ENCODE results near the gene SLC25A42. TPM values are rescaled to one million over a fixed set of nuclear protein-coding genes. Genes with fewer than 3 reads are reported as not detected.
"Not testable (repeated sequence)": the region's sequence is repeated elsewhere in the genome, so short reads cannot be mapped to it uniquely, and the experiment has no call there.

Gene SLC25A42
- total RNA-seq, 1 experiment from 2014 or later: 8.1 TPM

DNA sequence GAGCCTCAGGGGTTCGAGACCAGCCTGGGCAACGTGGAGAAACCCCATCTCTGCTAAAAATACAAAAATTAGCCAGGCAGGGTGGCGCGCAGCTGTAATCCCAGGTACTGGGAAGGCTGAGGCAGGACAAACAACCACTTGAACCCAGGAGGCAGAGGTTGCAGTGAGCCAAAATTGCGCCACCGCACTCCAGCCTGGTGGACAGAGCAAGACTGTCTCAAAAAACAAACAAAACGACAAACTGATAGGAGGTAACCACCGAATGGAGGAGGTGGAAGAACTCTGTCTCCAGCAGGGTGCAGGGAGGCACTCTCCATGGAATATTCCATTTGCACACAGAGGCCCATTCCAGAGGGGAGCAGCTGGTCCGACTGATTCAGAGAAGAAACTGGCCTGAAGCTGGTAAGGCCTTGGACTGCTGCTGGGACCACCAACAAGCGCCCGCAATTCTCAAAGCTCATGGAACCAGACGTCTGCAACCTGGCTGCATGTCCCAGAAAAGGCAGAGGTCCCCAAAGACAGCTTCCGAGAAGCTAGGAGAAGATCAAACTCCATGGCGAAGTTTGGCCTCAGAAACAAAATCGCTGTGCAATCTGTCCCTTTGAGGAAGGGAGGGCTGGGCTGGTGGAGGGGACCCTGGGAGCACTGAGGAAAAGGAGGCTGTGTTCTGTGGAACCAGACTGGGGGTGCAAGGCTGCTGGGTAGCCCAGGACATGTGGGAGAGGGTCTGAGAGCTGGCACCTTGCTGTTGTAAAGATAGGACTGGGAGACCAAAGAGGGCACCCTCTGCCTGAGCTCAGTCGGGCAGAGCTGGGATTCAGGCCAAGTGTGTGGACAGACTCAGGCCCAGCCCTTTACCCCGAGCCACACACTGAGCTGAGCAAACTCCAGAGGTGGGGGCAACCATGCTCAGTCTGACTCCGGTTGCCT is 35.2 kb downstream of the SLC25A42 start:
- Mint-ChIP-seq H3K27ac (no peak overlapping the region), H3K4me3 (no peak overlapping the region), H3K27me3 (ENCODE audit: low read depth) (peaks cover 11% of the 10 kb centered on the region), H3K36me3 (no peaks in the 10 kb centered on the region), H3K4me1 (no peaks in the 10 kb centered on the region), H3K9me3 (no peaks in the 10 kb centered on the region)
- ATAC-seq (no peak), DNase-seq (ENCODE audit: low spot score) (no peak)
- ChIA-PET POLR2A (no interaction called here), CTCF (interaction anchor here (0.9 to 2.2 kb wide), 2 partner anchors 17 to 26 kb away, joined by 3 to 13 read pairs; no protein-coding TSS in a partner anchor)
- TF ChIP-seq ZNF138 (CRISPR knock-in tag; conservative IDR thresholded peaks at IDR 0.05) (no peak), GABPB1 (CRISPR knock-in tag; IDR thresholded peaks at IDR 0.05) (0 out of 2 replicates have a peak, but pooled peaks have one; percentile 47)

DNA sequence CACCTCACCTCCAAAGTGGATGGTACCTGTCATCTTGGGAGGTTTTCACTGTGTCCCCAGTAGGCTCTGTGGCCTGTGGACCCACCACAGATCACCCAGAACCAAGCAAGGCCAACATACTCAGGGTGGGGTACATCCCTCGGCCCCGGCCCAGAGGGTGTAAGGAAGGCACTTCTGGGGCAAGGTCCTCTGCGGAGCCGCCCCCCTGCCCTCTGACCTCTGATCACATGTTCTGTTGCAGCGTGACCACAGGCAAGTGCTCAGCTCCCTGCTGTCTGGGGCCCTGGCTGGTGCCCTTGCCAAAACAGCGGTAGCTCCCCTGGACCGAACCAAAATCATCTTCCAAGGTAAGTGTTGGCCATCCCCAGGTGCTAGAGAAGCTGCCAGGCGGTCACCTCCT is 37.7 kb downstream of the SLC25A42 start:
- H3K4me3 Mint-ChIP-seq: no peak overlapping the region
- TF ChIP-seq ZNF232 (CRISPR knock-in tag; IDR thresholded peaks at IDR 0.05): no peak
- no peak for TF ChIP-seq MYBL2 (CRISPR knock-in tag; IDR thresholded peaks at IDR 0.05)
- TF ChIP-seq, protein P1, sequence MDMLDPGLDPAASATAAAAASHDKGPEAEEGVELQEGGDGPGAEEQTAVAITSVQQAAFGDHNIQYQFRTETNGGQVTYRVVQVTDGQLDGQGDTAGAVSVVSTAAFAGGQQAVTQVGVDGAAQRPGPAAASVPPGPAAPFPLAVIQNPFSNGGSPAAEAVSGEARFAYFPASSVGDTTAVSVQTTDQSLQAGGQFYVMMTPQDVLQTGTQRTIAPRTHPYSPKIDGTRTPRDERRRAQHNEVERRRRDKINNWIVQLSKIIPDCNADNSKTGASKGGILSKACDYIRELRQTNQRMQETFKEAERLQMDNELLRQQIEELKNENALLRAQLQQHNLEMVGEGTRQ (CRISPR knock-in tag; IDR thresholded peaks at IDR 0.05): peak; percentile 55
- TF ChIP-seq, protein P2, sequence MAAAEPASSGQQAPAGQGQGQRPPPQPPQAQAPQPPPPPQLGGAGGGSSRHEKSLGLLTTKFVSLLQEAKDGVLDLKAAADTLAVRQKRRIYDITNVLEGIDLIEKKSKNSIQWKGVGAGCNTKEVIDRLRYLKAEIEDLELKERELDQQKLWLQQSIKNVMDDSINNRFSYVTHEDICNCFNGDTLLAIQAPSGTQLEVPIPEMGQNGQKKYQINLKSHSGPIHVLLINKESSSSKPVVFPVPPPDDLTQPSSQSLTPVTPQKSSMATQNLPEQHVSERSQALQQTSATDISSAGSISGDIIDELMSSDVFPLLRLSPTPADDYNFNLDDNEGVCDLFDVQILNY (CRISPR knock-in tag; IDR thresholded peaks at IDR 0.05): no peak
- TF ChIP-seq, protein P3, sequence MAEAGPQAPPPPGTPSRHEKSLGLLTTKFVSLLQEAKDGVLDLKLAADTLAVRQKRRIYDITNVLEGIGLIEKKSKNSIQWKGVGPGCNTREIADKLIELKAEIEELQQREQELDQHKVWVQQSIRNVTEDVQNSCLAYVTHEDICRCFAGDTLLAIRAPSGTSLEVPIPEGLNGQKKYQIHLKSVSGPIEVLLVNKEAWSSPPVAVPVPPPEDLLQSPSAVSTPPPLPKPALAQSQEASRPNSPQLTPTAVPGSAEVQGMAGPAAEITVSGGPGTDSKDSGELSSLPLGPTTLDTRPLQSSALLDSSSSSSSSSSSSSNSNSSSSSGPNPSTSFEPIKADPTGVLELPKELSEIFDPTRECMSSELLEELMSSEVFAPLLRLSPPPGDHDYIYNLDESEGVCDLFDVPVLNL (CRISPR knock-in tag; IDR thresholded peaks at IDR 0.05; ENCODE audit: borderline replicate concordance, low read depth): no peak
- no peak for TF ChIP-seq FOXP1 (CRISPR knock-in tag; IDR thresholded peaks at IDR 0.05; ENCODE audit: borderline replicate concordance)
- no peak for TF ChIP-seq GTF2I (CRISPR knock-in tag; conservative IDR thresholded peaks at IDR 0.05)
- TF ChIP-seq, protein P4, sequence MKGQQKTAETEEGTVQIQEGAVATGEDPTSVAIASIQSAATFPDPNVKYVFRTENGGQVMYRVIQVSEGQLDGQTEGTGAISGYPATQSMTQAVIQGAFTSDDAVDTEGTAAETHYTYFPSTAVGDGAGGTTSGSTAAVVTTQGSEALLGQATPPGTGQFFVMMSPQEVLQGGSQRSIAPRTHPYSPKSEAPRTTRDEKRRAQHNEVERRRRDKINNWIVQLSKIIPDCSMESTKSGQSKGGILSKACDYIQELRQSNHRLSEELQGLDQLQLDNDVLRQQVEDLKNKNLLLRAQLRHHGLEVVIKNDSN (CRISPR knock-in tag; IDR thresholded peaks at IDR 0.05): 0 out of 2 replicates have a peak, but pooled peaks have one; percentile 24
- TF ChIP-seq, protein P5, sequence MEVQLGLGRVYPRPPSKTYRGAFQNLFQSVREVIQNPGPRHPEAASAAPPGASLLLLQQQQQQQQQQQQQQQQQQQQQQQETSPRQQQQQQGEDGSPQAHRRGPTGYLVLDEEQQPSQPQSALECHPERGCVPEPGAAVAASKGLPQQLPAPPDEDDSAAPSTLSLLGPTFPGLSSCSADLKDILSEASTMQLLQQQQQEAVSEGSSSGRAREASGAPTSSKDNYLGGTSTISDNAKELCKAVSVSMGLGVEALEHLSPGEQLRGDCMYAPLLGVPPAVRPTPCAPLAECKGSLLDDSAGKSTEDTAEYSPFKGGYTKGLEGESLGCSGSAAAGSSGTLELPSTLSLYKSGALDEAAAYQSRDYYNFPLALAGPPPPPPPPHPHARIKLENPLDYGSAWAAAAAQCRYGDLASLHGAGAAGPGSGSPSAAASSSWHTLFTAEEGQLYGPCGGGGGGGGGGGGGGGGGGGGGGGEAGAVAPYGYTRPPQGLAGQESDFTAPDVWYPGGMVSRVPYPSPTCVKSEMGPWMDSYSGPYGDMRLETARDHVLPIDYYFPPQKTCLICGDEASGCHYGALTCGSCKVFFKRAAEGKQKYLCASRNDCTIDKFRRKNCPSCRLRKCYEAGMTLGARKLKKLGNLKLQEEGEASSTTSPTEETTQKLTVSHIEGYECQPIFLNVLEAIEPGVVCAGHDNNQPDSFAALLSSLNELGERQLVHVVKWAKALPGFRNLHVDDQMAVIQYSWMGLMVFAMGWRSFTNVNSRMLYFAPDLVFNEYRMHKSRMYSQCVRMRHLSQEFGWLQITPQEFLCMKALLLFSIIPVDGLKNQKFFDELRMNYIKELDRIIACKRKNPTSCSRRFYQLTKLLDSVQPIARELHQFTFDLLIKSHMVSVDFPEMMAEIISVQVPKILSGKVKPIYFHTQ (CRISPR knock-in tag; IDR thresholded peaks at IDR 0.05): no peak
- no peak for TF ChIP-seq ZNF219 (CRISPR knock-in tag; IDR thresholded peaks at IDR 0.05; ENCODE audit: borderline replicate concordance)
- TF ChIP-seq, protein P6, sequence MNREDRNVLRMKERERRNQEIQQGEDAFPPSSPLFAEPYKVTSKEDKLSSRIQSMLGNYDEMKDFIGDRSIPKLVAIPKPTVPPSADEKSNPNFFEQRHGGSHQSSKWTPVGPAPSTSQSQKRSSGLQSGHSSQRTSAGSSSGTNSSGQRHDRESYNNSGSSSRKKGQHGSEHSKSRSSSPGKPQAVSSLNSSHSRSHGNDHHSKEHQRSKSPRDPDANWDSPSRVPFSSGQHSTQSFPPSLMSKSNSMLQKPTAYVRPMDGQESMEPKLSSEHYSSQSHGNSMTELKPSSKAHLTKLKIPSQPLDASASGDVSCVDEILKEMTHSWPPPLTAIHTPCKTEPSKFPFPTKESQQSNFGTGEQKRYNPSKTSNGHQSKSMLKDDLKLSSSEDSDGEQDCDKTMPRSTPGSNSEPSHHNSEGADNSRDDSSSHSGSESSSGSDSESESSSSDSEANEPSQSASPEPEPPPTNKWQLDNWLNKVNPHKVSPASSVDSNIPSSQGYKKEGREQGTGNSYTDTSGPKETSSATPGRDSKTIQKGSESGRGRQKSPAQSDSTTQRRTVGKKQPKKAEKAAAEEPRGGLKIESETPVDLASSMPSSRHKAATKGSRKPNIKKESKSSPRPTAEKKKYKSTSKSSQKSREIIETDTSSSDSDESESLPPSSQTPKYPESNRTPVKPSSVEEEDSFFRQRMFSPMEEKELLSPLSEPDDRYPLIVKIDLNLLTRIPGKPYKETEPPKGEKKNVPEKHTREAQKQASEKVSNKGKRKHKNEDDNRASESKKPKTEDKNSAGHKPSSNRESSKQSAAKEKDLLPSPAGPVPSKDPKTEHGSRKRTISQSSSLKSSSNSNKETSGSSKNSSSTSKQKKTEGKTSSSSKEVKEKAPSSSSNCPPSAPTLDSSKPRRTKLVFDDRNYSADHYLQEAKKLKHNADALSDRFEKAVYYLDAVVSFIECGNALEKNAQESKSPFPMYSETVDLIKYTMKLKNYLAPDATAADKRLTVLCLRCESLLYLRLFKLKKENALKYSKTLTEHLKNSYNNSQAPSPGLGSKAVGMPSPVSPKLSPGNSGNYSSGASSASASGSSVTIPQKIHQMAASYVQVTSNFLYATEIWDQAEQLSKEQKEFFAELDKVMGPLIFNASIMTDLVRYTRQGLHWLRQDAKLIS (CRISPR knock-in tag; IDR thresholded peaks at IDR 0.05; ENCODE audit: borderline replicate concordance): no peak
- TF ChIP-seq ZNF671 (CRISPR knock-in tag; IDR thresholded peaks at IDR 0.05): no peak
- TF ChIP-seq, protein P7, sequence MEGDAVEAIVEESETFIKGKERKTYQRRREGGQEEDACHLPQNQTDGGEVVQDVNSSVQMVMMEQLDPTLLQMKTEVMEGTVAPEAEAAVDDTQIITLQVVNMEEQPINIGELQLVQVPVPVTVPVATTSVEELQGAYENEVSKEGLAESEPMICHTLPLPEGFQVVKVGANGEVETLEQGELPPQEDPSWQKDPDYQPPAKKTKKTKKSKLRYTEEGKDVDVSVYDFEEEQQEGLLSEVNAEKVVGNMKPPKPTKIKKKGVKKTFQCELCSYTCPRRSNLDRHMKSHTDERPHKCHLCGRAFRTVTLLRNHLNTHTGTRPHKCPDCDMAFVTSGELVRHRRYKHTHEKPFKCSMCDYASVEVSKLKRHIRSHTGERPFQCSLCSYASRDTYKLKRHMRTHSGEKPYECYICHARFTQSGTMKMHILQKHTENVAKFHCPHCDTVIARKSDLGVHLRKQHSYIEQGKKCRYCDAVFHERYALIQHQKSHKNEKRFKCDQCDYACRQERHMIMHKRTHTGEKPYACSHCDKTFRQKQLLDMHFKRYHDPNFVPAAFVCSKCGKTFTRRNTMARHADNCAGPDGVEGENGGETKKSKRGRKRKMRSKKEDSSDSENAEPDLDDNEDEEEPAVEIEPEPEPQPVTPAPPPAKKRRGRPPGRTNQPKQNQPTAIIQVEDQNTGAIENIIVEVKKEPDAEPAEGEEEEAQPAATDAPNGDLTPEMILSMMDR (IDR thresholded peaks at IDR 0.05): no peak
- TF ChIP-seq KAT7 (CRISPR knock-in tag; IDR thresholded peaks at IDR 0.05; ENCODE audit: borderline replicate concordance): no peak
- no peaks in the 10 kb centered on the region for H3K9me3 Mint-ChIP-seq
- no peak for ATAC-seq
- POLR2A ChIA-PET: no interaction called here
- H3K4me1 Mint-ChIP-seq: peaks cover 13% of the 10 kb centered on the region
- peaks cover 7% of the 10 kb centered on the region for H3K27me3 Mint-ChIP-seq (ENCODE audit: low read depth)
- no peaks in the 10 kb centered on the region for H3K36me3 Mint-ChIP-seq
- CTCF ChIA-PET: no interaction called here
- no peak overlapping the region for H3K27ac Mint-ChIP-seq
- DNase-seq (ENCODE audit: low spot score): no peak

DNA sequence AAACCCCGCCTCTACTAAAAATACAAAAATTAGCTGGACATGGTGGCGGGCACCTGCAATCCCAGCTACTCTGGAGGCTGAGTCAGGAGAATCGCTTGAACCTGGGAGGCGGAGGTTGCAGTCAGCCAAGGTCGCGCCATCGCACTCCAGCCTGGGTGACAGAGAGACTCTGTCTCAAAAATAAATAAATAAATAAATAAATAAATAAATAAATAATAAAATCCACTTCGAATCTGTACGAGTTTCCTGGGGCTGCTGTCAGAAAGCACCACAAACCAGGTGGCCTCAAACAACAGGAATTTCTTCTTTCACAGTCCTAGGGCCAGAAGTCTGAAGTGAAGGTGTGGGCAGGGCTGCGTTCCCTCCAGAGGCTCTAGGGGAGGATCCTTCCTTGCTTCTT is 38.8 kb downstream of the SLC25A42 start:
- CTCF ChIA-PET: interaction anchor here (0.9 kb wide), 1 partner anchor 13 kb away, joined by 3 read pairs; no protein-coding TSS in a partner anchor
- POLR2A ChIA-PET; H3K36me3 Mint-ChIP-seq; H3K27ac Mint-ChIP-seq; DNase-seq (ENCODE audit: low spot score); H3K4me3 Mint-ChIP-seq; H3K27me3 Mint-ChIP-seq (ENCODE audit: low read depth); H3K9me3 Mint-ChIP-seq; ATAC-seq: not testable (repeated sequence)
- peaks cover 15% of the 10 kb centered on the region for H3K4me1 Mint-ChIP-seq
